ENCODE results near the gene ISCA2.

The ISCA2 gene

GRCh38 chr14:74538411-74539391, 45.1 kb downstream of the ISCA2 start:
- Histone ChIP-seq H3K9ac (ENCODE audit: low read depth, low read length) (no peak overlapping the region), H4K20me1 (ENCODE audit: insufficient read depth, low read length) (no peaks in the 10 kb centered on the region), H3K27me3 (ENCODE audit: insufficient read depth, low read length, poor library complexity) (peaks cover 4% of the 10 kb centered on the region), H3K4me2 (ENCODE audit: insufficient read depth, low read length) (no peak overlapping the region), H3K9me3 (ENCODE audit: insufficient read depth, low read length, severe bottlenecking) (no peaks in the 10 kb centered on the region), H3K36me3 (ENCODE audit: insufficient read depth, low read length) (no peaks in the 10 kb centered on the region), H3K4me1 (ENCODE audit: insufficient read depth, low read length) (no peaks in the 10 kb centered on the region), H3K27ac (ENCODE audit: low read length) (no peak overlapping the region), H2AFZ (ENCODE audit: low read depth, low read length) (no peak overlapping the region), H3K79me2 (ENCODE audit: insufficient read depth, low read length) (no peaks in the 10 kb centered on the region), H3K4me3 (ENCODE audit: low read depth in 1 of 2, low read length in 2 of 2) (no peak overlapping the region)
- no peak for TF ChIP-seq EZH2 (IDR thresholded peaks at IDR 0.05; ENCODE audit: borderline replicate concordance, low read depth, low read length, severe bottlenecking)
- TF ChIP-seq CTCF (IDR thresholded peaks at IDR 0.05; ENCODE audit: borderline replicate concordance, extremely low read depth, low read length, poor library complexity, severe bottlenecking) = no peak
- ATAC-seq (ENCODE audit: insufficient read depth, low read depth) (no peak), DNase-seq (no peak)

GRCh38 chr14:74539503-74539902, 45.9 kb downstream of the ISCA2 start:
- Histone ChIP-seq H3K27me3 (ENCODE audit: insufficient read depth, low read length, poor library complexity) (peaks cover 4% of the 10 kb centered on the region), H3K9me3 (ENCODE audit: insufficient read depth, low read length, severe bottlenecking) (no peaks in the 10 kb centered on the region), H3K4me1 (ENCODE audit: insufficient read depth, low read length) (no peaks in the 10 kb centered on the region), H3K9ac (ENCODE audit: low read depth, low read length) (no peak overlapping the region), H3K4me3 (ENCODE audit: low read depth in 1 of 2, low read length in 2 of 2) (no peak overlapping the region), H3K27ac (ENCODE audit: low read length) (no peak overlapping the region), H2AFZ (ENCODE audit: low read depth, low read length) (no peak overlapping the region), H3K4me2 (ENCODE audit: insufficient read depth, low read length) (no peak overlapping the region), H4K20me1 (ENCODE audit: insufficient read depth, low read length) (no peaks in the 10 kb centered on the region), H3K36me3 (ENCODE audit: insufficient read depth, low read length) (no peaks in the 10 kb centered on the region), H3K79me2 (ENCODE audit: insufficient read depth, low read length) (no peaks in the 10 kb centered on the region)
- ATAC-seq (ENCODE audit: insufficient read depth, low read depth) = no peak
- no peak for TF ChIP-seq EZH2 (IDR thresholded peaks at IDR 0.05; ENCODE audit: borderline replicate concordance, low read depth, low read length, severe bottlenecking)
- TF ChIP-seq CTCF (IDR thresholded peaks at IDR 0.05; ENCODE audit: borderline replicate concordance, extremely low read depth, low read length, poor library complexity, severe bottlenecking) = no peak
- DNase-seq = no peak

GRCh38 chr14:74541225-74541624, 47.7 kb downstream of the ISCA2 start:
- no peak overlapping the region for H2AFZ ChIP-seq (ENCODE audit: low read depth, low read length)
- peaks cover 12% of the 10 kb centered on the region for H3K27me3 ChIP-seq (ENCODE audit: insufficient read depth, low read length, poor library complexity)
- H3K79me2 ChIP-seq (ENCODE audit: insufficient read depth, low read length) = no peaks in the 10 kb centered on the region
- no peak for TF ChIP-seq EZH2 (IDR thresholded peaks at IDR 0.05; ENCODE audit: borderline replicate concordance, low read depth, low read length, severe bottlenecking)
- TF ChIP-seq CTCF (IDR thresholded peaks at IDR 0.05; ENCODE audit: borderline replicate concordance, extremely low read depth, low read length, poor library complexity, severe bottlenecking) = no peak
- no peaks in the 10 kb centered on the region for H3K4me1 ChIP-seq (ENCODE audit: insufficient read depth, low read length)
- H3K27ac ChIP-seq (ENCODE audit: low read length) = no peak overlapping the region
- no peaks in the 10 kb centered on the region for H3K9me3 ChIP-seq (ENCODE audit: insufficient read depth, low read length, severe bottlenecking)
- H3K4me2 ChIP-seq (ENCODE audit: insufficient read depth, low read length) = no peak overlapping the region
- H4K20me1 ChIP-seq (ENCODE audit: insufficient read depth, low read length) = no peaks in the 10 kb centered on the region
- H3K36me3 ChIP-seq (ENCODE audit: insufficient read depth, low read length) = no peaks in the 10 kb centered on the region
- H3K9ac ChIP-seq (ENCODE audit: low read depth, low read length) = no peak overlapping the region
- ATAC-seq (ENCODE audit: insufficient read depth, low read depth) (no peak), DNase-seq (no peak)
- no peak overlapping the region for H3K4me3 ChIP-seq (ENCODE audit: low read depth in 1 of 2, low read length in 2 of 2)
